SK-N-SH (cell line): ENCODE measurements around the gene CEP57L1.

Experiments
- CTCF ChIP-seq: fragments of 200-600 bp; sonication (generic); IDR thresholded peaks from 2 replicates; pipeline ENCODE4 v1.6.1; 2017; ENCODE audit warnings: antibody characterized with exemption, mild to moderate bottlenecking, moderate library complexity
- EP300 ChIP-seq, 2 experiments: IDR thresholded peaks; 2 replicates each; pipeline versions ENCODE4 v1.4.0 to v1.6.1; 2012; ENCODE audit warnings: borderline replicate concordance in 1 of 2, low read depth in 1 of 2, low read length in 1 of 2
- MAX ChIP-seq: IDR thresholded peaks from 2 replicates; pipeline ENCODE4 v1.4.0; 2012; ENCODE audit warnings: low read depth
- POLR2AphosphoS5 ChIP-seq: IDR thresholded peaks from 2 replicates; pipeline ENCODE4 v1.6.1; 2012; ENCODE audit warnings: low read depth, low read length
- RFX5 ChIP-seq: IDR thresholded peaks from 2 replicates; pipeline ENCODE4 v1.6.1; 2012; ENCODE audit warnings: mild to moderate bottlenecking, improper control_type of control experiment, low read length
- RXRA ChIP-seq: IDR thresholded peaks from 2 replicates; pipeline ENCODE4 v1.4.0; 2012; ENCODE audit warnings: low read depth, mild to moderate bottlenecking, borderline replicate concordance
- YY1 ChIP-seq: IDR thresholded peaks from 2 replicates; pipeline ENCODE4 v1.4.0; 2012; ENCODE audit warnings: low read depth, mild to moderate bottlenecking
- TF ChIP-seq, protein P1 (sequence below): IDR thresholded peaks from 2 replicates; pipeline ENCODE4; 2012

- no peak for TF ChIP-seq CTCF
- no peak for TF ChIP-seq RXRA
- TF ChIP-seq, protein P1, sequence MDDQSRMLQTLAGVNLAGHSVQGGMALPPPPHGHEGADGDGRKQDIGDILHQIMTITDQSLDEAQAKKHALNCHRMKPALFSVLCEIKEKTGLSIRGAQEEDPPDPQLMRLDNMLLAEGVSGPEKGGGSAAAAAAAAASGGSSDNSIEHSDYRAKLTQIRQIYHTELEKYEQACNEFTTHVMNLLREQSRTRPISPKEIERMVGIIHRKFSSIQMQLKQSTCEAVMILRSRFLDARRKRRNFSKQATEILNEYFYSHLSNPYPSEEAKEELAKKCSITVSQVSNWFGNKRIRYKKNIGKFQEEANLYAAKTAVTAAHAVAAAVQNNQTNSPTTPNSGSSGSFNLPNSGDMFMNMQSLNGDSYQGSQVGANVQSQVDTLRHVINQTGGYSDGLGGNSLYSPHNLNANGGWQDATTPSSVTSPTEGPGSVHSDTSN, result no peak
- TF ChIP-seq MAX, result no peak
- no peak for TF ChIP-seq EP300 (IDR thresholded peaks at IDR 0.05; ENCODE audit: borderline replicate concordance in 1 of 2, low read depth in 1 of 2, low read length in 1 of 2)
- TF ChIP-seq RFX5, result no peak
- no peak for TF ChIP-seq POLR2AphosphoS5
- no peak for TF ChIP-seq YY1
Observed at GRCh38 chr6:109197061-109197460, 101.8 kb downstream of the CEP57L1 start.
